ENCODE results near the gene HSD11B2.

The HSD11B2 gene

DNA sequence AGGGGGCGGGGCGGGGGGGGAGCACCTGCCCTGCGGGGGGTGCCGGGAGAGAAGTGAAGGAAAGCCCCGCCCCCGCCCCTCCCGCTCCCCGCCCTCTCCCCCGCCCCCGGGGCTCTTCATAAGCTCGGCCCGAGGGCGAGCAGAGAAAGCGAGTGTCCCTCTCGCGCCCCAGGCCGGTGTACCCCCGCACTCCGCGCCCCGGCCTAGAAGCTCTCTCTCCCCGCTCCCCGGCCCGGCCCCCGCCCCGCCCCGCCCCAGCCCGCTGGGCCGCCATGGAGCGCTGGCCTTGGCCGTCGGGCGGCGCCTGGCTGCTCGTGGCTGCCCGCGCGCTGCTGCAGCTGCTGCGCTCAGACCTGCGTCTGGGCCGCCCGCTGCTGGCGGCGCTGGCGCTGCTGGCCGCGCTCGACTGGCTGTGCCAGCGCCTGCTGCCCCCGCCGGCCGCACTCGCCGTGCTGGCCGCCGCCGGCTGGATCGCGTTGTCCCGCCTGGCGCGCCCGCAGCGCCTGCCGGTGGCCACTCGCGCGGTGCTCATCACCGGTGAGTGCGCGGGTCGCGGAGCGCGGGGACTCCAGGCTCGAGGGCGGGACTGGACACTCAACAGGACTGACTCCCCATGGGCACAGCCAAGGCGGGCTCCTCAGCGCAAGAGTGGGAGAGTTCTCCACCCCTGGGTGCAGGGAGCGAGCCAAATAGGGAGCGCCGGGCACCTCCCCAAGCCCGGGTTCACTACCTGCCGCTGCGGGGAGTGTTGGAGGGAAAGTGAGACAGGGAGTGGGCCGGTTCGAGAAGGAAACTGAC, at the start of gene HSD11B2:
Gene HSD11B2, plus strand, starts transcription at position 145 of the 798 bp plus-strand sequence. Its CDS starts 128 bp downstream, at position 273.
- peak within 1 kb of the TSS; percentile 56 for H3K4me3 ChIP-seq (ENCODE audit: low read depth, low read length)

DNA sequence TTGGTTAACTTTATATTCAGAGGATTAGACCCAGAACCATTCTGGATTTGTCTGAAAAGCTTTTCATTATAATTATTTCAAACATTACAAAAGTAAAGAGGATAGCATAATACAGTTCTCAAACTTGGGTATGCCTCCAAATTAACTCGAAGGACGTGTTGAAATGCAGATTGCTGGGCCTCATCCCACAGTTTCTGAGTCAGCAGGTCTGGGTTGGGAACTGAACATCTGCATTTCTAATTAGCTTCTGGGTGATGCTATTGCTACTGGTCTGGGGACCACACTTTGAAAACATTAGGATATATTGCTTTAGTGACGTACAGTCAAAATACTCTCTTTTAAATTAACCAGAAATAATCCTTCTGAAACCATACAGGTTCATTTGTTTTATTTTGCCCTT, 47.6 kb upstream of the HSD11B2 start:
- no peak overlapping the region for H3K4me3 ChIP-seq (ENCODE audit: low read depth, low read length)

DNA sequence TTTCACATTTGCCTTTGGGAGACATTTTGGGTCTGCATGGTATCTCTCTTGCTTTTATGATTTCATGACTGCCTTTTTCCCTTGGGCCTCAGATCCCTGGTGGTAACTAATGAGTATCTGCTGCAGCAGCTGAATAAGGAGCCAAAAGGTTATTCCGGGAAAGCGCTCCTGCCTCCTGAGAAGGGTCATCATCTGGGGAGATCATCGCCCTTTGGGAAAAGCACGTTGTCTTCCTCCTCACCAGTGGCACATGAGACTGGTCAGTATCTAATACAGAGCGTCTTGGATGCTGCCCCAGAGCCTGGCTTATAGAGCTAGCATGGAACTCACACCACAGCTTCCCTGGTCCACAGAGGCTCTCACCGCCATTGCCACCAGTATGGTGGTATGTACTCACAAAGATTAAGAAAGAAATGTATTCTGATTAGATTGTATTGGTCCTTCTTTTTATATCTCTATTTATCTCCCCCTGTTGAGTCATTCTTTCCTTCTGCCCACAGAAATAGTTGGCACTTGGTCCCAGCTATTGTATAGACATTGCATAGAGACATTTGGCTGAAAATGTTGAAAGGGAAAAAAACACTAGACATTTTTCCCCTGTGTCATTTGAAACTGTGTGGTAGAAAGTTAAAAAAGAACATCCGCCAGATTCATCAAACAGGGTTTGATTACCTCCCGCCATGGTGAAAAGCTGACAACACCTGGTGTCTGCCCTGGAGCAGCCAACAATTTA, 46.0 kb upstream of the HSD11B2 start:
- H3K4me3 ChIP-seq (ENCODE audit: low read depth, low read length), result no peak overlapping the region

DNA sequence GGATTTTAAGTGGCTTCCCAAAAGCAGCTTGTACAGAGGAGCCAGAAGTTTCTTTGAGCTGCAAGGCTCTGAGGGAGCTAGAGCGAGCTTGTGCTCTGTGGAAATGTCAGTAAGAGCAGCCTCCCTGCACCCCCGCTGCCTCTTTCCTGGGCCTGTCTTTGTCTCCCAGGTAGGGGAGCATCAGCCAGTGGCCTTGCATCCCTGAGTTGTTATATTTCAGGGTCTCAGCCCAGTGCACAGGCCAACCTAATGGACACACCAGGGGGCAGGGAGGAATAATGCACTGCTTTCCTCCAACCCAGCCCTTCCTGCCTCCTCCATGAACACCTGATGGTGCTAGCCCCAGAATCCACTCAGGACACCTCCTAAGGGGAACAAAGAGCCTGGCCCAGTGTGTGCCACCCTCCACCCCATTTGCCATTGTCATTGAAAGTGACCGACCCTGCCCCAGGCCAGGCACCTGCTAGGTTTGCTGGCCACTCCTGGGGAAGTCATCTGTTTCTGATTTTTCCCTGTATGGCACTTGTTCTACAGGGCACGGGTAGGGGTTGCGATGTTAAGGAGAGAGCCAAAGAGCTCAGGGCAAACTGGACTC, 44.0 kb upstream of the HSD11B2 start:
- no peak overlapping the region for H3K4me3 ChIP-seq (ENCODE audit: low read depth, low read length)

DNA sequence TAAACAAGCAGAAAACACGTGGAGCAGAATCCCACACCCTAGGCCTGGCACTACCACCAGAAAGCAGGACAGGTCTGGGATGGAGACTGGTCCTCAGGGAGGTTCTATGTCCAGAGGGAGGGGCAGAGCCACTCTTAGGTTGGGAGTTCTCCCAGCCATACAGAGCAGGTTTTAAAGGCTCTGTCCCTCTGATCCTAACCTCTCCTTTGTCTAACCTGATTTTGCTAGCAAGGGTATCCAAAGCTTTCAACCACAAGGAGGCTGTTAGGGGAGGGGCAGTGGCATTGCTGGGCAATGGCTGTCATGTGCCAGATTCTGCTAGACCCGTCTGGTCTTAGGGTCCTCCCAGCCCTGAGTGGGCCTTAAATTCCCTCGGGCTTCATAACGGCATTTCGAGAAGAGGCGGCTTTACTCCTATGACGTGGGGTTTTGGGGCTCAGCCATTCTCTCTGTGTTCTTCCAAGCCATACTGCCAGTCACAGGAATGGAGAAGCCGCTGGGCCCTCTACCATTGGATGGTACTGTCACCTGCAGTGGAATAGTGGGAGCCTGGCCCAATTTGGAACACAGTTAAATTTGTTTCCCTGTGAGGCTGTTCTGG, 43.3 kb upstream of the HSD11B2 start:
- H3K4me3 ChIP-seq (ENCODE audit: low read depth, low read length), result no peak overlapping the region

DNA sequence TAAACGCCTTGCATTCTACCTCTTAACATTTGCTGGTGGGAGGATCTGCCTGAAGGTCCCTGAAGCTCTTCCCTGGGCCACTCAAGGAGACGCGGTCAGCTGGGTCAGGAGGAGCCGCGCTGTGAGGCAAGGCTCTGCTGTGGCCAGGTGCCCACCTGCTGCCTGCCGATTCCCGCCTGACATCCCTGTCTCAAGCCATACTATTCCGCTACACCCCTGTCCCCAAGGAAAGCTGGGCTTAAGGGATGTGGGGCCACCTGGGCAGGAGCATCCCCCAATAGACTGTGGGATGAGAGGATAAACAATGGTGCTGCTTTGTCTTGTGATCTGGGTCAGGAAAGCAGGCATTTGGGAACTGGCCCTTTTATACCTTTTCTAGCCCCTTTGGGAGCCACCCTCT, 42.7 kb upstream of the HSD11B2 start:
- H3K4me3 ChIP-seq (ENCODE audit: low read depth, low read length), result no peak overlapping the region

DNA sequence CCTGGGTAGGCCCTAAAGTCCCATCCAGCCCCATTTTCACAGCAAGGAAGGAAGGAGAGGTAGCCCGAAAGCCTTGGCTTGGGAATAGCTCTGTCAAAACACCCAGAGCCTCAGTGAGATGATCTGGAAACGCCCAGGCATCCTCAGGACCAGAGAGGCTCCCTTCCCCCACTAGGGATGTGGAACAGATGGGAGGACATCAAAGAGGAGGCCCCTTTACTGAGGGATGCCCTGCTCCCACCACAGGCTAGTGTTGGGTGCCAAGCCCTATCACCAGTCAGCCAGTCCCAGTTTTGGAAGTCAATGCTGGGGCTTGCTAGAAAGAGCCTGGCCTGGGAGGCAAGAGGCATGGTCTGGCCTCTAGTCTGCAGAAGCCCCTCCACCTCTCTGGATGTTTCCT, 42.3 kb upstream of the HSD11B2 start:
- H3K4me3 ChIP-seq (ENCODE audit: low read depth, low read length), result no peak overlapping the region

DNA sequence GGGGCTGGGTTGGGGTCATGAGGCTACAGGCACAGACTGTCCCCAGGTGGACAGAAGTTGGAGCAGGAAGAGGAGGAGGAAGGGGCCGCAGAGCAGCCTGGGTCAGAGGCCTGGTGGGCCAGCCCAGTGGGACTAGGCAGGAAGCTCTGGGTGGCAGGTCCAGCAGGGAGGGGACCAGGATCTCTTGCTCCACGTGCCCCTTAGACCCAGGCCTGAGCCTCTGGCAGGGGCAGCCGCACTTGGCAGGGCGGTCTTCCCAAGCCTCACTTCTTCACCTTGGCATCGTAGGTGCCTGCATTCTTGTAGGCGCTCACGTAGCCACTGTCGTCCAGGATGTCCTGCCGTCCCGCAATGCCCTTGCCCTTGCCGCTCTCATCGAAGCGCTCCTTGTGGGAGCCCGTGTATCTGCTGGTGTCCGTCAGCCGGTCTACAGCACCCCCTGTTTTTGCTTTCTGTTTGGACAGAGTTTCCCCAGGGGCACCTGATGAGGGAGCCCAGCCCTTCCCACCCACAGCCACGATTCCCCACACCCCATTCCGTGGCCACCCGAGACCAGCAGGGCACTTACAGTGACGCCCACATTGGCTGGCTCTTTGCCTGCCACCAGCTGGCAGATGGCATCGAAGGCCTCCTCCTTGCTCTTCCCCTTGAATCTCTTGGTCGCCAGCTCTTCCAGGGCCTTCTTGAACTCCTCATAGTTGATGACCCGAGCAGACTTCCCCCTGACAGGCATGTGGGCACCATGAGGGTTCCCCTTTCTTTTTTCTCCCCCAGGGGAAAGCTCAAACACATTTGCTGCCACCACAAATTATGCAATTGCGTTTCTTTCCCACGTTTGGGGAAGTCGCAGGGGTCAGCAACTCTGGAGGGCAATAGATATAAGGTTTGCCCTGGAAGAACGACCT, 40.8 kb upstream of the HSD11B2 start:
- H3K4me3 ChIP-seq (ENCODE audit: low read depth, low read length), result no peak overlapping the region

DNA sequence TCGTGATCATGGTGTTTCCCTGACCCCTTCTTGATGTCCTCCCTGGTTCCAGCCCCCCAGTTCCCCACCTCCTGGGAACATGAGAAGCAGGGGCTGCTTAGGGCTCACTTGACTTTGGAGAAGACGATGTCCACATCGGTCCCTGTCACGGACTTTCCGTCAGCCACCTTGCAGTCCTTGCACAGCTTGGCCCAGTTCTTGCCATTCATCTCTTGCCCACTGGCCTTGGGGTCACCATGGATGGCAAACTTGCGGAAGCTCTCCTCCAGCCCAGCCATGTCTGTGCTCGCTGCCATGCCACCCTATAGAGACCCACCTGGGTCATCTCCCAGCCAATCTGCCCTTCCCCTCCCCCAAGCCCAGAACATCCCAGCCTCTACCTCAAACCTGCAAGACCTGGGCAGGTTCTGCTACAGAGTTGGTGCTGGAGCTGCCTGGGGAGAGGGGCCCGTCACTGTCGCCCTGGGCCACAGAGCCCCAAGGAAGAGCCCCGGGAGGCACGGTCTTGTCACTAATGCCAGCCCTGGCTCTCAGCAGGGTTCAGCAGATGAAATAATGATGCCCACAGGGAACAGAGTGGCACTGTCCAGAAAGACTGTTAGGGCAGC, 40.0 kb upstream of the HSD11B2 start:
- H3K4me3 ChIP-seq (ENCODE audit: low read depth, low read length), result no peak overlapping the region

DNA sequence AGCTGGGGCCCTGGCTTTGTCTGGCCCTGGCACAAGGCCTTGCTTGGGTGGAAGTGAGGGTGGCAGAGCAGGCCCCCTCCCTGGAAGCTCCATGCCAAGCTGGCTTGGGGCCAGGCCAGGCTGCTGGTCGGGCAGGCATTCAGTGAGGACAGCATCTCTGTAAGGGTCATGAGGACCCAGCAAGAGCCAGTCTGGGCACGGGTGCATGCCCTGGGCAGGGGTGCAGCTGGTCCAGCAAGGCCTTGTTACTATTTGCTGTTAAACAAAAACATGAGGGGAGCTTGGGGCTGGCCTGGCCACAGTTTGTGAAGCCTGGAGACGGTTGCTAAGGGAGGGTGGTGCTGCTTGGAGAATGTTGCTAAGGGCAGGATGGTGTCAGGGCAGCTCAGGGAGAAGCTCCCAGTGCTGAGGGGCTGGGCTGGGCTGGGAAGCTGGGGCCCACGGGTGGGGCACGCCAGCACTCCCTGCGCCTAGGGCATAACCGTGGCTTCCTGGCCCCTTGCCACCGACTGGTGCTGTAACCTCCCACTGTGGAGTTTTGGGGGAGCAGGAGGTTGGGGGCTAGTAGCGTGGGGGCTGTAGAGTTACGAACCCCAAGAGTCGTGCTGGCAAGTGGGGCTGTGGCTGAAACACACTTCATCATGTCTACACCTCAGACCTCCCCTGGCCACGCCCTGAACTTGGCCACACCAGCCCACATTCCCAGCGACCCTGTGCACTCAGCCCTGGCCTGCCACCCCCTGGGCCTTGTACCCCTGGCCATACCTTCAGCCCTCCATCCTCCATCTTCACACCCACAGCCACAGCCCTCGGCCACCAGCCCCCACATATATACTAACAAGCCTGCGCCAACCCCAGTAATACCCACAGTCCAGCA, 39.3 kb upstream of the HSD11B2 start:
- H3K4me3 ChIP-seq (ENCODE audit: low read depth, low read length), result no peak overlapping the region

DNA sequence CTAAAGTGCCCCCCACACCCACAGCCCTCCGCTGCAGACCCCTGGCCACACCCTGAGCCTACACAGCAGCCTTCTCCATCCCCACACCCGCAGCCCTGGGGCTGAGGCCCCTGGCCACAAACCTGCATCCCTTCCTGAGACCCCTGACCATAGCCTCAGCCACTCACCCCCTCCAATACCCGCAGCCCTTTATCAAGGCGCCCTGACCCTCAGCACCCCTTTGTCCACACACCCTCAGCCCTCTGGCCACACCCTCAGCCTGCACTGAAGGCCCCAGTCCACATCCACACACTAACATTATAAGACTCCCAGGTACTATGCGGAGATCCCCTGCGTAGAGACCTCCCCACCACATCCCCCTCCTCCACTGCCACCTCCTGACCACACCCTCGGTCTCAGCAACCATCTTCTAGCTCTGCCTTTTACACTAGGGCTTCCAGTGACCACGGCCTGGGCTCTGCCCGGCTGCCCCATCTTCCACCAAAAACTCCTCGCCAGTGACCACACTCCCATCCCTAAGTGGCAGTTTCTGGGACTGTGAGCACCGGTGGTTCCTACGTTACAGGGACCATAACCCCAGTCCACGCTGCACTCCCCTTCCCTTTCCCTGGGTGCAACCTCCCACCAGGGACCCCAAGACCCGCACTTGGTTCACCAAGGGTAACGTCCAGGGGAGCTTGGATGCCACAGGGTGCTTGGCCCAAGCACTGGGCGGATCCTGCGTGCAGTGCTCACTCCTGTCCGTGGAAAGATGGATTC, 38.4 kb upstream of the HSD11B2 start:
- H3K4me3 ChIP-seq (ENCODE audit: low read depth, low read length), result no peak overlapping the region

DNA sequence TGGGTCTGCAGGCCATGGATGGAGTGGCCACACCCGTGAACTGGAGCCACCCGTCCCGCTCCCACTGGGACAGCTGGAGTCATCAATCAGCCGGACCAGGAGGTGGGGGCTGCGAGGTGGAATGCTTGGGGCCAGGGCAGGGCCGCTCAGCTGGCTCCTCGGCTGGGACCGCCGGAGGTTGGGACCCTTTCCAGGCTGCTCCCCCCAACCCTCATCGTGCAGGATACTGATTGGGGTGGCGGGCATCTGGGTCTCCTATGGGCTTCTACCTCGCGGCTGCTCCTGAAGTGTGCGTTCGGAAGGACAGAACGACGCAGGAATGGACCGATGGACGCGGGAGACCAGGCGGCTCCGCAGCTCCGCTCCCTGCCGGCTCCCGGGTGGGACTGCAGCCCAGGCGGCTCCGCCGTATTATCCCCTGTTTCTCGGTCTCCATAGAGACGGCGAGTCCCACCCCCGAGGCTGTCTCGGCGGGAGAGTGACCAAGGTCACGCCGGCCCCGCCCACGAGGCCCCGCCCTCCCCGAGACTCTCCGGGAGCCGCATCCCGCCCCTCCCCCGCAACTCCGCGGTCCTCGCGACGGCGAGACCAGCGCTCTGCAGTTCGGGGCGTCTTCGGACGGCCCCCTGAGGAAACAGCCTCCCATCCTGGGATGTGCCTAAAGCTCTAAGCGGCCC, 37.7 kb upstream of the HSD11B2 start, which contains the start of gene TPPP3:
Gene TPPP3, minus strand, starts transcription at position 388 of the 677 bp plus-strand sequence. CDS start 2,387 bp downstream, outside the sequence.
- H3K4me3 ChIP-seq (ENCODE audit: low read depth, low read length), result peak within 1 kb of the TSS; percentile 30

DNA sequence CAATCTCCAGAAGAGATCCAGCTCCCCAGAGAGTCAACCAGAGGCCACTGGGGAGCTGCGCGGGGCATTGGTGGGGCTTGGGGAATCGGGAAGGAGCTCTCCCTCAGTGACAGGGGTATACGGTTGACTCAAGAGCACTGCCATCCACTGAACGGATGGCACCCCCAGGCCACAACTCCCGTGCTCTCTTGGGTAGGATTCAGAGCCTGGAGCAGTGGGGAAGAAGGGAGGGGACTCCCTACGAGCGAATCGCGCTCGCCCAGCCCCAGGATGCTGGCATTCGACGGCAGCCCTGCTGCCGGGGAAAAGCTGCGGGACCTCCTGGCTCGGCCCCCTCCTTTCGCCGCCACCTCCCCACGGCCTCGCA, 37.1 kb upstream of the HSD11B2 start:
- peak overlapping the region; percentile 30 for H3K4me3 ChIP-seq (ENCODE audit: low read depth, low read length)

DNA sequence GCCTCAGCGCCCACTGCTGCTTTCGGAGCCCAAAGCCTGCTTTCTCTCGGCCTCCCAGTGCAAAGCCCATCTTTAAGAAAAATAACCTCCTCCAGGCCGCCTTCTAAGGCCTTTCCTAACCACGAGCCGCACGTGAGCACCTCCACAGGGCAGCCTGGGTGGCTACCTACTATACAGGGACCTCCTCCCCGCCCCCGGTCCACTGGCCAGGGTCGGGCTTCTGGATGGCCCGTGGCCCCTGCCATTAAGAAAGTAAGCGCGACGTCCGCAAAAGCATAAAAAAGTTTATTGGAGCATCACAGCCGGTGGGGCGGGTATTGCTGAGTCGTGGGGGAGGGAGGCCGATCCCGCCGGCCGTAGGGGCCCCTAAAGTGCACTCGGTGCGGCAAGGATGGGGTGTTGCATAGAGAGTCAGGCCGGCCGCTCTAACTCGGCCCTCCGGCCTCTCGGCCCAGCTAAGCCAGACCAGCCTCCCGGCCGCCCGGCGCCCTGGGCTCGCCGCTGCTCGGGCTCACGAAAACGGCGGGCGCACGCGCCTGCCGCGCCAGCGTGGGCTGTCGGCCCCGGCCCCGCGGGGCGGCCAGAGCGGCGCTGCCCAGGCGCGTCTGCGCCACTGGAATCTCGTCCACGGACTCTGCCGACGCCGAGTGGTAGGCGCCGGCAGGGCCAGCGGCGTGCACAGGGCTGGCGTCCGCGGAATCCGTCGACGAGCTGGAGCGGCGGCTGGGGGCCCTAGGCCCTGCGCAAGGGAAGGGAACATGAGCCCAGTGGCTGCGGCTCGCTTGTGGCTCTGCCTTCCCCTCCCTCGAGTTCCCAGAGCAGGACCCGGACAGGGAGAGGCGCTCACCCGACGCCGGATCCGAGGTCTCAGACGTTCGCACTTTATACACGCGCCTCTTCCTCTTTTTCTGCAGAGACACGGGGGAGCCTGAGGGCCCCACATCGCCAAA, 36.5 kb upstream of the HSD11B2 start:
- no peak overlapping the region for H3K4me3 ChIP-seq (ENCODE audit: low read depth, low read length)

DNA sequence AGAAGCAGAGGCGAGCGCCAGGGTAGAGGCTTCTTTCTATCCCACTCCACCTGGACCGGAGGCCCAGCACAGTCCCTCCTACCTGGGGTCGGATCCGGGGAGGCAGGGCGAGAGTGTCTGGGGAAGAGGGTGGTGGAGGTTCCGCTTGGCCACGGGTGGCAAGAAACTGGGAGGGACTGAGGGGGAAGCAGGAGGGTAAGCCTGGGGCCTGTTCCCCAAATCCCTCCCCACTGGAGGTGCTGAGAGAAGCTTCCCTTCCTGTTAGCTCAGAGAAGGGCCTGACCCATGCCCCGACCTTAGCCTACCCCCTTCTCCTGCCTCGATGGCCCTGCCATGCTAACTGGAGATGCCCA, 35.8 kb upstream of the HSD11B2 start:
- H3K4me3 ChIP-seq (ENCODE audit: low read depth, low read length), result no peak overlapping the region

DNA sequence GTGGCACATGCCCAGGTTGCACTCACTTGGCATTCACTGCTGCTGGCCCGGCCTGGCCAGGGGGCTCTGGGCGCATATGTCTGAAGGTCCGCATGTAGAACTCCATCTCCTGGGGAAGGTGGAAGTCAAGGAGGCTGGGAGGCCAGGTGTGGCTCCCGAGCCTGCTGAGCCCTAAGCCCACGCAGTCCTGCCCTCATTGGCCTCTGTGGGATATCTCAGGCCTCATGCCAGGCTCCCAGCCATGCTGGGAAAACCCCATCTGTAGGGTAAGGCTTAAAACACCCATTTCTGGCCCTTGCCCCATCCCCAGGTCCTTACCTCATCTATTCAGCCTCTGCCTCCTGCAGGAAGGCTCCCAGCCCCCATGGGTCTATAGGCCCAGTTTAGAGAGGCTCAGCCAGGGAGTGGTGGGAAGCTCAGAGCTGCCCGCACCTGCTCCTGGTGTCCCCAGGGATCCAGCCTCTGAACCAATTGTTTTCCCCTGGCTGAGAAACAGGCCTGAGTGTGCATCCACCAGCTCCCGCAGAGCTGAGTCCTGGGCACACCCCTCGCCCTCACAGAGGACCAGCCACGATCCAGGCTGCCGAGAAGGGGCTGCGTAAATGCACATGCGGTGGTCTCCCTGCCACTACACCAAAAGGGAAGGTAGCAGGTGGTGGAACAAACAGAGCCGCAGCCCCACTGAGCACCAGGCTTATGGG, 35.3 kb upstream of the HSD11B2 start:
- H3K4me3 ChIP-seq (ENCODE audit: low read depth, low read length), result no peak overlapping the region
